C4-2B (cell line): ENCODE measurements around the gene HS1BP3.

Source experiments
- H3K27ac ChIP-seq: fragments of 450-650 bp; 2 replicates; pipeline ENCODE4 v1.5.1; 2017
- CTCF ChIP-seq: fragments of 450-650 bp; conservative IDR thresholded peaks from 2 replicates; pipeline ENCODE4 v1.5.1; 2017; ENCODE audit warnings: mild to moderate bottlenecking
- ZFX ChIP-seq: fragments of 450-650 bp; IDR thresholded peaks from 2 replicates; pipeline ENCODE4 v1.6.1; 2017

The HS1BP3 gene

GRCh38 chr2:20650877-20651730 lies at the start of gene HS1BP3:
Gene HS1BP3 (minus strand): TSS chr2:20651098. CDS start chr2:20651063, 35 bp downstream.
- TF ChIP-seq CTCF, result peak; percentile 97
- TF ChIP-seq ZFX, result no peak
- H3K27ac ChIP-seq, result peak within 1 kb of the TSS; percentile 84

GRCh38 chr2:20698916-20699613 lies 48.2 kb upstream of the HS1BP3 start:
- no peak for TF ChIP-seq ZFX
- no peak for TF ChIP-seq CTCF

GRCh38 chr2:20697322-20697934 lies 46.5 kb upstream of the HS1BP3 start:
- TF ChIP-seq CTCF (no peak), ZFX (no peak)
- H3K27ac ChIP-seq, result no peak overlapping the region

More at GRCh38 chr2:20698916-20699613, 48.2 kb upstream of the HS1BP3 start:
- no peak overlapping the region for H3K27ac ChIP-seq

GRCh38 chr2:20696366-20696765 lies 45.5 kb upstream of the HS1BP3 start:
- no peak overlapping the region for H3K27ac ChIP-seq
- TF ChIP-seq ZFX (no peak), CTCF (no peak)

- no peak for TF ChIP-seq ZFX
- no peak for TF ChIP-seq CTCF
- no peak overlapping the region for H3K27ac ChIP-seq
Observed at GRCh38 chr2:20693317-20693716, 42.4 kb upstream of the HS1BP3 start.

- TF ChIP-seq ZFX (no peak), CTCF (no peak)
- H3K27ac ChIP-seq, result no peak overlapping the region
Observed at GRCh38 chr2:20692081-20692480, 41.2 kb upstream of the HS1BP3 start.

- no peak overlapping the region for H3K27ac ChIP-seq
- TF ChIP-seq ZFX, result no peak
- TF ChIP-seq CTCF, result no peak
Observed at GRCh38 chr2:20691076-20691734, 40.3 kb upstream of the HS1BP3 start.
